Smooth muscle cell of the brain vasculature (primary cell): Measurements from ENCODE around the gene PCP4.
"Not testable (repeated sequence)": the region's sequence is repeated elsewhere in the genome, so short reads cannot be mapped to it uniquely, and the experiment has no call there.

Experiments used
- DNase-seq: peaks from one replicate; pipeline ENCODE4 v3.0.0-alpha.2; 2012; ENCODE audit warnings: low read depth, low spot score

The PCP4 gene

DNA sequence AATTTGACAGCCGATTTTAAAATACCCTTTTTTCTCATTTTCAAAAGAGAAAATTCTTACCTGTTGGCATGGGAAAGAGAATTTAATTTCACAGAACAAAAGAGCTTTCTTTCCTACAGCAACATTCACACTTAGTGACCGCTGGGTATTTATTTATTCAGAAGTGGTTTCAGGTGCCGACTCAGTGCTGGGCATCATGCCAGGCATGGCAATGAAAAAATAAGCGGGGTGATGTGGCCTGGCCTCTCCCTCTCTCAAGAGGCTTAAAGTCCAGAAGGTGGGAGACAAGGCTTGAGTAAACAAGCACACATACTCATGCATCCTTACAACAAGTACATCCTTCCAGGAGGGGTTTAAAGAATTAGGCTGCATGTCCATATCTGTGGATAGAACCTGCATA, 4.1 kb upstream of the PCP4 start:
- DNase-seq: no peak

DNA sequence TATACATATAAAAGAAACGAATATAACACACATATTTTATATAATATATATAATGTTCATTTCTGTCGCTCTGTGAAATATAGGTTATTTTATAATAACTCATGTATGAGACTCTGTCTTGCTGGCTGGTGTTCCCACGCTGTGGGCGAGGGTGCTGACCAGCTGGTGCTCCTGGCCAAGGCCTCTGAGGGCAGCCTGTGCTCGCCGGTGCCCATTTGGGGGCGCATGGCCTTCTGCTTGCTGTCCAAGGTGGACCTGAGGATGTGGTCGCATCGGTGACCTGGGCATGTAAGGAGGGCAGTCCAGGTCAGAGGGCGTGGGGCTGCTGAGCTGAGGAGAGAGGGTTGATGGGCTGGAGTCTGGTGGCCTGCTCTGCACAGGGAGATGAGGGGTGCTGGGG, 1.1 kb upstream of the PCP4 start:
- DNase-seq: no peak

DNA sequence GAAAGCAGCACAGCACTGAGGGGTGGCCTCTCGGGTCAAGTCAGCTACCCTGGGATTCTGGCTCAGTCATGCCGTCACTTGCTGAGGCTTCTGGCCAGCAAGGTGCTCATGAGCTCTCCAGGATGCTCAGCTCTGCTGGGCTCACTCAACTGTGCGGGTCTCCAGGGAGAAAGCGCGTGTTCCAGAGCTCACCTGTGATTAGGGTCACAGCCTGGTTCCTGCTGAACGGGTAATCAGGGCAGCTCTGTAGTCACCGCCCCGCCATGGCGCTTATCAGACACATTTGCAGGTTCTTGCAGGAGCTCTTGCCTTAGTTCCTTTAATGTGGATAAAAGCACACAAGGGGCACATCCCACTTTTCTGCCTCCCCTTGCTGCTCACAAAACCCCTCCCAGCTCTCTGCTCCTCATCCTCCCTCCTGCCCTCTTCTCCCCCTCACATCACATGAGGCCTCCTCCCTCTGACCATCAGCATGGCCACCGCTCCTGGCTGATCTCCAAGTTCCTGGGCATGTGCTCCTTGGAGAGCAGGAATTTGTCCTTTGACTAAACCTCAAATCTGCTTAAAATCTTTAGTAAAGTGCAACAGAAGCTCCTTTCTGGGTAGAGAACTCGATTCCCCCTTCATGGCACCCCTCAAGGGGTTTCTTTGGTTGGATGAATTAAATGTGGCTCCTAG, 2.0 kb downstream of the PCP4 start:
- no peak for DNase-seq

DNA sequence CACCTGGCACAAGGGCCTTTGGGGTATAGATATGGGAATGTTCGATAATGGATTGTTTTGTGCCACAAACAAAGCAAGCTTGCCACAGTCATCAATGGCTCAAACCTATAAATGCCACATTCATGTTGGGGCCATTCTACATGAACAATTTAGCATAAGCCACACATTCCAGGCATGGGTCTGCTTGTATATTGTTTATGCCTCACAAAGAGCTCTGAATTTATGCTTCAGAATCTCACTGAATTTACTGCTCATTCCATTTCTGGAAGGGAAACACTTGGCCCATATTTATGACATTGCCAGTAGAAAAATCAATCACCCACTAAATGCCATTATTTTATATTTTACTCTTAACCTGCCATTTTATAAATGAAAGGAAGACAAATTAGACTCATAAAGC, 6.4 kb downstream of the PCP4 start:
- DNase-seq: no peak

DNA sequence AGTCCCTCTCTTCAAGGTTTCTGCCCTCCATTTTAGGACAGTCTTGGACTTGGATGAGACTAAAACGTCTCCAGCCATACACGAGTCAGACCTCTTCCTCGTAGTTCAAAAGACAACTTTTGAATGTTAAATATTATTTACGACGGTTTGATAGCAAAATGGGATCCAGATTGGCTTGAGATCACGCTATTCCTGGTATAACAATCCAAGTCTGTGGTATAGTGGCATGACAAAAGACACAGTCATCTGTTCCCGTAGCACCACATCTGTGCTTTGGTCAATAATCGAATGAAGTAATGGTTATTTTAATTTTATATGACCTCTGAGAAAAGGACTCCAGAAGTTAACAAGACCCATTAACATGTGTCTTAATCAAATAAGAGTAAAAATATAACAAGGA, 7.0 kb downstream of the PCP4 start:
- no peak for DNase-seq

DNA sequence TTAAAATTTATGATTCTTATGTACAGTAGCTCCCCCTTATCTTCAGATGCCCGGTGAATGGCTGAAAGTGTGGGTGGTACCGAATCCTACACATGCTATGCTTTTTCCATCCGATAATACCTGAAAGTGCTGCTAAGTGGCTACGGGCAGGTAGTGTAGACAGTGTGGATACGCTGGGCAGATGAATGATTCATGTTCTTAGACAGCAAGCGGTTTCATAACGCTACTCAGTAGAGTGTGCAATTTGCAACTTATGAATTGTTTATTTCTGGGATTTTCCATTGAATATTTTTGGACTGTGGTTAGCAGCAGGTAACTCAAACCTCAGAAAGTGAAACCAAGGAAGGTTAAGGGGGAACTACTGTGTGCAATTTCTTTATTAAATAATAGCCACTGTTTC, 7.5 kb downstream of the PCP4 start:
- DNase-seq: no peak

DNA sequence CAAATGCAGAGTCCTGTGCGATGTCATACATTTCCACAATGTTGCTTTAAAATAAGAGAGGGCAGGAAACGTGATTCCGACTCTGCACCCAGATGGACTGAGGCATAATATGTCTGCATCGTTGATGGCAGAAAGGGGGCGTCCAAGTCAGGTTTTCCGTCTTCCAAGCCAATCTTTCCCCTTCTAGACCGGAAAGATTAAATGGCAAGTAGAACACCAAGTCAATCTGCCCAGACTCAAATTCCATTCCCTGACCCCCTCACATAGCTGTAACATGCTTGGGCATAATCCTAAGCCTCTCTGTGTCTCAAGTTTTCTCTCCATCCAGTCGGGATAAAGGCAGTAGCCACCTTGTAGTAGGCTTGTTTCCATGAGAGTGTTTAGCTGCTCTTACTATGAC, 14.4 kb downstream of the PCP4 start:
- no peak for DNase-seq

DNA sequence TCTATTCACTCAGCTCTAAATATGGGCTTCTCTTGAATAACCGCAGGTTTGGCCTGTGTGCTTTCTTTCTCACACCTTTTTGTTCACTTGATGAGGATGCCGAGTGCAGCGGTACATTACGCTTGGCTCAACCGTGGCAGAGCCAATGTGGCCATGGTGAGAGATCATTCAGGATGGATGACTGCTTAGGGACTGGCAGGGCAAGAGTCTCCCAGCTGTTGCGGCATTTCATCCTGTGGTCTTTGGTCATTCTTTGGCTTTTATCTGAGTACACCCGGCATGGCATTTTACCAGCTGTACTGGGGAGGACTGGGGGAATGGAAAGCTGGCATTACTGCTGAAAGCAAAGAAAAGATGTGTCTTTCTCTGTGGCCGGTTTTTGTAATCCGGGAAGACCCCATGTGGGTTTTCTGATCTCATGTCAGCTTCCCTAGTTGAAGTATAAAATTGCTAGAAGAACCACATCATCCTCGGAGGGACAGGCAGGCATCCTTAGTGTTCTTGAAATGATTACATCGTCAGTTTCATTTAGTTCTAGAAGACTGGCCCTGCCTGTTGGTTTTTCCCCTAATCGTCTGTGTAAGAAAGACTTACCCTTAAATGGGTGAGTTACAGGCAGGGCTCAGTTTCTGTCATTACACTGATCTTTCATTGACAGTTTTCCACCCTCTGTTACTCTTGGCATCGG, 15.1 kb downstream of the PCP4 start:
- no peak for DNase-seq

DNA sequence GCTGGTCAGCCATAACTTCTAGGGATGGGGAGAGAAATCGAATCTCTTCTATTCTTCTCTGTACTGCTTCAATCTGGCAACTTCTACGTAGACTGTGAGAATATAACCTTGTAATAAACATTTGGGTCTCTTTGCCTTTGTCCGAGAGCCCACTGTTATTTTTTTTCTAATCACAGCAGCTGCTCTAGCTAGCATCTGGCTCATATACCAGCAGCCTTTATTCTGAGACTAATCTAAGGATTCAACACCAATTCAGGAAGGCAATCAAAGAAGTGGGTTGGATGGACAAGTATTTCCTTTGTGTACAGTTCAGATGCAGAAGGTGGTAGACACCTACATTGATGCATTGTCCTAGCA, 15.6 kb downstream of the PCP4 start:
- DNase-seq: no peak

DNA sequence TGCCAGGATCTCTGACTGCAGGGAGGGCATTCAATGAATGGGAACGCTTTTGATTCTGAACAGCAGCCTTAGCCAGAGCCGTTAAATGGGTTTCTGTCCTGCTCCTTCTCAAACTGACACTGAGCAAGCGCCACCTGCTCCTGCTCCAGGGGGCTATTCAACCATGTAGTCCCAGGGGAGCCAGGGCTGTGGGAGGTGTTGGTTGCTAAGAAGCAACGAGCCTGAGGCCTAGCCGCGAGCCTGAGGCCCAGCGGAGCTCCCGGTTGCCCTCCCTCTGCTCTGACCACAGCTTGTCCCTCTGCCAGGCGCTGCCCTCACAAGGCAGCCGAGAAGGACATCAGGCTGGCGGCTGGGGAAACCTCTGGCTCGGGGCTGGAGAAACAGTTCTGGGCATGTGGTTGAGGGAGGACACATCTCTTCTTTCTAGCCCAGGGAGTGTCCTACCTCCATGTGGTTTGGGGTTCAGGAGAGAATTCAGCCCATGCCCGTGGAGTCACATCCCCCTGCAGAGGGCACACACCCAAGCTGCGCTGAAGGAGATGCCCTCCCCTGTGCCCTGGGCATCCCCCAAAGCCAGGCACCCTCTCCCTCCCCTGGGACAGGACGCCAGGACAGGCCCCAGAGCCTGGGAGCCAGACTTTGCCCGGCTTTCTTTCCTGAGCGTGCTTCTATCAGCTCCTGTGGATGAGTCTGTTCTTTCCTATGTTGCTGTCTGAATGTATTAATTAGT, 18.0 kb downstream of the PCP4 start:
- DNase-seq: no peak

DNA sequence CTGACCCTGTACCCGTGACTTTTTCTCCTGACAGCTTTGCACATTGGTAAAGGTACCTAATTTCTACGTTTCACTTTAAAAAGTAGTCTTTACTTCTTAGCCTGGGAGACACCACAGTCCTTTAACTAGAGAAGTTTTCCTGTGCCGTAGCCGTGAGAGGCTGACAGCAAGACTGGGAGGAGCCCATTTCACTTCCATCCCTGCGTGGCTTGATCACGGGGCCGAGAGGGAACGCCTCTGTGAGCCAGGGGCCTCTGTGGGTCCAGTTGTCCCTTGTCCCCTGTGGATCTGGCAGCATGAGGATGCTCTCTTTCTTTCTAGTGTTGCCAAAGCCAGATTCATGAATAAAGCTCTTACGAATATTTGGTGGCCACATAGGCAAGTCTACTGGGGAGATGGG, 21.6 kb downstream of the PCP4 start:
- no peak for DNase-seq

DNA sequence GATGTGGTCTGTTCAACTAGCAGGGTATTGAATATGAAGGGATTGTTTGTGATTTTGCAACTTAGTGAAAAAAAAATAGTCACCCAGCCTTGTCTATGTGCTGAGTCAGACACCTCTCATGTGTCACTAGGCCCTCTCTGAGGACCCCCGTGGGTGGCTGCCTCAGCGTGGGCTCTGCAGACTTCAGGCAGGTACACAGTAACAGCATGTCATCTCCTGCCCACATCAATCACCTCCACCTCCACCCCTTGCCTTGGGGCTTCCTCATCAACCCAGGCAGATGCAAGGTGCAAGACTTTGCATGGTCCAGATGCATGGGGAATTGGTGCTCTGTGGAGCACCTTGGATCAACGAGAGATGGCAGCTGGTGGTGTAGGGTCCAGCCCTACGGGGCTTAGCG, 23.9 kb downstream of the PCP4 start:
- no peak for DNase-seq

DNA sequence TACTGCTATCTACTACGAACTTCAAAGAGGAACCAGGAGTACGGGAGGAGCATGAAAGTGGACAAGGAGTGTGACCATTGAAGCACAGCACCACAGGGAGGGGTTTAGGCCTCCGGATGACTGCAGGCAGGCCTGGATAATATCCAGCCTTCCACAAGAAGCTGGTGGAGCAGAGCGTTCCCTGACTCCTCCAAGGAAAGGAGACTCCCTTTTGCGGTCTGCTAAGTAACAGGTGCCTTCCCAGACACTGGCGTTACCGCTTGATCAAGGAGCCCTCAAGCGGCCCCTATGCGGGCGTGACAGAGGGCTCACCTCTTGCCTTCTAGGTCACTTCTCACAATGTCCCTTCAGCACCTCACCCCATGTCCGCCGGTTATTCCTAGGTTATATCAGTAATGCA, 24.6 kb downstream of the PCP4 start:
- DNase-seq: not testable (repeated sequence)

DNA sequence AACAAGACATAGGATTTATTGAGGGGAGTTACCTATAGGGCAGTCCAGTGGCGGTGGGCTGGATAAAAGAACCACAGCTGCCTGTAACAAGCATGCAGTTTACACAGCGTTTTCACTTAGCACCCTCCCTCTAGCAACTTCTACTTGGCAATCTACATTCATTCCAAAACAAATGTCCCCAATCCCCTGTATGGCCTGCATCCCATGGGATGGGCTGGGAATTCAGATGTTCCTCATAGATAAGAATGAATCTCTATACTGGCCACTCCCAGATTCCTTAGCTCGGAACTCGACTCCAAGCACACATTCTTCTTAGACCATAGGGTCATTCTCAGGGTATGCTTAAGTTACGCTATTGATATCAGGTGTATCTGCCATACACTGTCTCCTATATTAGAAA, 33.3 kb downstream of the PCP4 start:
- no peak for DNase-seq

DNA sequence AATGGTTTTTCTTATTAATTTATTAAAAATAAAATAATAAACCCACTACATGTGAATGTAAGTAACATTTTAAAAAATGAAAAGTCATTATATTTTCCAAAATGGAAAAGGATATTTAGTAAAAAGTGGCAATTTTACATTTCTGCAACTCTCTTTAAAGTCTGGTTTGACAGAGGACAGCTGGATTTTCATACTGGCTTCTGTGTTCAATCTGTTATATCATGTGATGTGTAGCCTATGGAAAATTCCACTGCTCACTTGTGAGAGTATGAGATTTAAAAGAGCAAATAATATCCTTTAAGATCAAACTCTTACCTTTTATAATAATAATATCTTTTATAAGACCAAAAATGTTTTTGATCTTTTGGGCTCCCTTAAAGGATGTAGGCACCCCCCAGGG, 33.7 kb downstream of the PCP4 start:
- DNase-seq: no peak

DNA sequence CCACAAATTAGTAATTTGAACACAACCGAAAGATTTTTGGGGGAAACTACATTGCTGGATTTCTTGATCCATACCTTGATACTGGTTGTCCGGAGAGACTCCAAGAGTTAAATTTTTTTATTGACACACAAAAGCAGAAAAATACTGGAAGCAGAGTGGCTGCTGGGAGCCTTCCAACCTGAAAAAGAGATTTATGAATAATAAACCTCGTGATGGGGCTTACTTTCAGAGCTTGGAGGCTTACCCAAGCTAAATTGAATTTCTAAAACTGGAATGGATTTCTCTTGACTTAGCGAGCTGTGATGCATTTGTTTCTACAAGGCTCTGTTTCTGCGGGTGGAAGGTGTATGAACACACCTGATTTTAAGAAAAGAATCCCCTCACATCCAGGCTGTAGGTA, 35.7 kb downstream of the PCP4 start:
- DNase-seq: no peak

DNA sequence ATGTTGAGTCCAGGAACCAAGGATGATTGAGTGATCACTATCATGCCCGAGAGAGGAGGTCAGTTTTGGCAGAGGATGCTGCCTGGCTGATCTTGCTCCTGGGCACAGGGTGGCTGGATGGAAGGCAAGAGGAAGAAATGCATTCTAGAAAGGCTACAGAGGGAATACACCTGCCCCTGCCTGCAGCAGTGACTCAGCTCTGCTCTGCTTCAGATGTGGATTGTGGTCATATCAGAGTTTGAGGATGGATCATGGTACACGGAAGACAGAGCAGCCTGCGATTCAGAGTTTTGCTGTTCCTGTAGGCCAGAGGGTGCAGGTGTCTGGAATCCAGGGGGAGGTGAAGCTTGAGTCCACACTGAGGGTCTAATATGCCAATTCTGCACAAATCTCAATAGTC, 37.2 kb downstream of the PCP4 start:
- no peak for DNase-seq

DNA sequence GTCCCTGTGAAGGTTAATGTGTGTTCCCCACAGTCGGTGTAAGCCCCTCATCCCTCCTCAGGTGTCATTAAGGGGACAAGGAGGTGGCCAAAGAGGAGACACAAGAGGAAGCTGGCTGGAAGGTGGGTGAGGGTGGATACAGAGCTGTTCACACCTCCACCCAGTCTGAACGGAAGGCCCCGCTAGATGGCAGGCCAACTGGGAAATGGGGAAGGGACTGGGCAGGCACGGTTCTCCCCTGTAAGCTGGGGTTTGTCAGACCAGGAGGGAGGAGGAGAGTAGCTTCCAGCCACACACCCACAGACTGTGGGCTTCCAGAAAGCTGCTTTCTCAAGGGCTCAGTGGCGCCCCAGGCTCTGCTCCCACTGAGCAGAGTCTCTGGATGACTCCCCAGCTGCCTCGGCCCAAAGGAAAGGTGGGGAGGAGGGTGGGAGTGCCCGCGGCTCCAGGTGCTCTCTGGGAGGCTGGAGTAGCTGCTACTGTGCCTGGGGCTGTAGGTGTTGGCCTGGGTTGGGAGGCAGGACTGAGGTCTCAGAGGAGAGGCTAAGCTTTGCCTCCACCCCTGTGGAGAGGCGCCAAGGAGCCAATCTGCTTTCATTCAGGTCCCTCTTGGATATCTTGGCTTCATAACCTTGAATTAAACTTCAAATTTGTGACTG, 41.2 kb downstream of the PCP4 start:
- no peak for DNase-seq

DNA sequence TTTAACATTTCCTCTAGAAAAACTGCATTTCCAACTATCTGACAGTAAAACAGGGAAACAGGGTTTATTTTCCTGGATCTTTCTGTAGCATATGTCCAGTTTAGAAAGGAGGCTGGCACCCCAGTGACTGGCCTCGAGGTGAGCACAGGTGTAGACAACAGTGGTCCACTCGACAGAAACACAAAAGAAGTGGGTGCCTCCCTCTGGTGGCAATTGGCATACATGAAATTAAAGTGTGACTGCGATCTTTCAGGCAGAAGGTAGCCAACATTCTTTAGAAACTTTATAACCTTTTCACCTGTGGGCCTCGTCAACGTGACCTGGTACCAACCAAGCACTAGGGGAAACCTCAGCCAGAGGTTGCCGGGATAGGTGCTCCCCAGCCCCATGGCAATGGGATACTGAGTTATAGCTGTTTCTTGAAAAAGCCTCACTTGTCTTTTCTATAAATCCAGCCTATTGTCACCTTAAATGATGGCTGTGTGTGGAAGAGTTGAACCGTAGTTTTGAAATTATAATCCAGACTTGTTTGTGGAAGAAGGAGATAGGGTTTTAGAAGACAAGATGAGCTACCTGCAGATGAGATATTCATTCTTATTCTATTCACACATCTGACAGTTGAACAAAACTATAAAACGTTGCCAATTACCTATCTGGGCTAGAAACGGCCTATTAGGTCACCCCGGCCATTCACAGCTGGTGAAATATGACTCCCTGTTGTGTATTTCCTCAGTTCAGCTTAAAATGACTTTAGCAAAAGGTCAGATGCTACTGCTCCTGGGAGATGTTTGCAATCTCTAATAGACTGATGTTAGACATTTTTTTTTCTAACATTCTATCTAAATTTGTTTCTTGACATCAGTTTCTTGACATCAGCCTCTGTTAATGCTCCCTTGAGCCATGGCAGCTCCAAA, 44.3 kb downstream of the PCP4 start:
- DNase-seq: no peak

DNA sequence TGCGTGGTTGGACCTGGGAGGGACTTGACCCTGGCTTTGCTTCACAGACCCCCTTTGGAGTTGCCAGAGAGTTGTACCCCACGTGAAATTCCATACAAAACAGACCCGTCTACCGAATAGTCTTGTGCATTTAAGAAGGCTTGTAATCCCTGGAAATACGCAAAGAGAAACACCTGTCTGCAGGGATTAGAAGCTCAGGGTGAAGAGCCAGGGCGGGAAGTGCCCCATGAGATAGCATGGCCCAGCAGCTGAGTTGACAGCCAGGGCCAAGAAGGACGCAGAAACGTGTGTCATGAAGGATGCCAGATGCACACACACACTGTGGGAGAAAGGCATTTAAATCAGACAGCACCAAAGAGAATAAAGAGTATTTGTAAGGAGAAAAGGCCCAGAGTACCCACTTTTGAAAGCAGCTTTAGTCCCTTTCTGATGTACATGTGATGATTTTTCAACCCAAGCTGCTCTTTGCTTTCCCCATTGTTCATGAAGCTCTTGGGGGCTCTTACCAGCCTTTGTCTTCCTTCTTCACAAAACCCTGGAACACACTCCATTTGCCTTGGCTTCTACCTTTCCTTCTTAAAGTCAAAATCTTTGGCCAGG, 46.6 kb downstream of the PCP4 start:
- no peak for DNase-seq

DNA sequence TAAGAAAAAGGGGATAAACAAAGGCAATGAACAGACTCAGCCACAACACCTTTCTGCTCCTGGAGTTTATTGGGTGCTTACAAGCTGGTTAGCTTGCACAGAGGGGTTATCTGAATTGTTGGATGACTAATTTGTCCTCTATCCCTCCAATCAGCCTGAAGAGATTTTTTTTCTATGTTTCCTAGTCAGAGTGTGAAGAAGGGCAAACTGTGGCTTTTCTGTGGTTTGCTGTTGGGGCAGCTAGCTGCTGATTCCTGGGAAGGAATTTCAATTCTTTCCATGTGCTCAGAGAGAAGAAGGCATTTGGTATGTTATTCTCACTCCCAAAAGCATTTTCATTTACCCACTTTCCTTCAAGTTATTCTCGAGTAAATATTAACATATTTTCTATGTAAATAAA, 48.6 kb downstream of the PCP4 start:
- no peak for DNase-seq
